H9 (cell line): Measurements from ENCODE around the gene SNX27. TPM values are rescaled to one million over a fixed set of nuclear protein-coding genes. Genes with fewer than 3 reads are reported as not detected.

Experiments
- DNase-seq: peaks from one replicate; pipeline ENCODE4 v3.0.0-alpha.2; 2017
- H2AFZ ChIP-seq: one replicate; pipeline ENCODE4 v1.6.1; 2013; ENCODE audit warnings: mild to moderate bottlenecking, low read length, control low read depth, moderate library complexity
- H2AK5ac ChIP-seq: 2 replicates; pipeline ENCODE4 v1.6.1; 2013; ENCODE audit warnings: low read length, control low read depth, mixed read lengths; ENCODE audit not compliant: insufficient read length
- H2BK120ac ChIP-seq: one replicate; pipeline ENCODE4 v1.6.1; 2013; ENCODE audit warnings: low read depth, mild to moderate bottlenecking, low read length, control low read depth, inconsistent platforms; ENCODE audit not compliant: poor library complexity, severe bottlenecking
- H2BK12ac ChIP-seq: 2 replicates; pipeline ENCODE4 v1.6.1; 2013; ENCODE audit warnings: low read length, control low read depth, mixed read lengths, low read depth; ENCODE audit not compliant: insufficient read length
- H2BK15ac ChIP-seq: 2 replicates; pipeline ENCODE4 v1.6.1; 2013; ENCODE audit warnings: low read depth, low read length, control low read depth
- H2BK20ac ChIP-seq: one replicate; pipeline ENCODE4 v1.6.1; 2013; ENCODE audit warnings: low read depth, mild to moderate bottlenecking, low read length, control low read depth, inconsistent platforms; ENCODE audit not compliant: poor library complexity, severe bottlenecking
- H2BK5ac ChIP-seq: 2 replicates; pipeline ENCODE4 v1.6.1; 2013; ENCODE audit warnings: low read length, control low read depth, mixed read lengths; ENCODE audit not compliant: insufficient read length
- H3K14ac ChIP-seq: 2 replicates; pipeline ENCODE4 v1.6.1; 2013; ENCODE audit warnings: low read length, control low read depth; ENCODE audit not compliant: insufficient read depth
- H3K18ac ChIP-seq: 2 replicates; pipeline ENCODE4 v1.6.1; 2013; ENCODE audit warnings: low read depth, mild to moderate bottlenecking, mixed read lengths, low read length, control low read depth; ENCODE audit not compliant: insufficient read length
- H3K23ac ChIP-seq: 2 replicates; pipeline ENCODE4 v1.6.1; 2013; ENCODE audit warnings: low read length, control low read depth, mixed read lengths, low read depth; ENCODE audit not compliant: insufficient read length
- H3K23me2 ChIP-seq: 2 replicates; pipeline ENCODE4 v1.6.1; 2013; ENCODE audit warnings: low read depth, mild to moderate bottlenecking, mixed read lengths, low read length, control low read depth; ENCODE audit not compliant: insufficient read length, poor library complexity, severe bottlenecking
- H3K27ac ChIP-seq: 2 replicates; pipeline ENCODE4 v1.5.1; 2013; ENCODE audit warnings: low read length, control low read depth, mixed read lengths, low read depth; ENCODE audit not compliant: insufficient read length
- H3K27me3 ChIP-seq: 2 replicates; pipeline ENCODE4 v1.6.1; 2013; ENCODE audit warnings: low read length, control low read depth, inconsistent platforms; ENCODE audit not compliant: insufficient read depth
- H3K4ac ChIP-seq: 2 replicates; pipeline ENCODE4 v1.6.1; 2013; ENCODE audit warnings: low read depth, mild to moderate bottlenecking, control low read depth, inconsistent platforms, low read length, moderate library complexity
- H3K4me1 ChIP-seq: 2 replicates; pipeline ENCODE4 v1.6.1; 2013; ENCODE audit warnings: low read length, control low read depth, inconsistent platforms; ENCODE audit not compliant: insufficient read depth
- H3K4me2 ChIP-seq: 2 replicates; pipeline ENCODE4 v1.6.1; 2013; ENCODE audit warnings: low read length, control low read depth, mixed read lengths; ENCODE audit not compliant: insufficient read length, insufficient read depth
- H3K56ac ChIP-seq: 2 replicates; pipeline ENCODE4 v1.6.1; 2013; ENCODE audit warnings: low read depth, mild to moderate bottlenecking, mixed read lengths, low read length, control low read depth; ENCODE audit not compliant: insufficient read length
- H3K79me1 ChIP-seq: 2 replicates; pipeline ENCODE4 v1.6.1; 2013; ENCODE audit warnings: low read depth, mild to moderate bottlenecking, moderate library complexity, low read length, control low read depth, inconsistent platforms; ENCODE audit not compliant: insufficient read depth, poor library complexity, severe bottlenecking
- H3K79me2 ChIP-seq: 2 replicates; pipeline ENCODE4 v1.6.1; 2013; ENCODE audit warnings: low read length, control low read depth, inconsistent platforms; ENCODE audit not compliant: insufficient read depth
- H3K9ac ChIP-seq: 2 replicates; pipeline ENCODE4 v1.6.1; 2013; ENCODE audit warnings: low read length, control low read depth, mixed read lengths; ENCODE audit not compliant: insufficient read length; ENCODE audit errors: extremely low read depth
- H3K9me3 ChIP-seq: one replicate; pipeline ENCODE4 v1.6.1; 2013; ENCODE audit warnings: low read depth, low read length, inconsistent platforms; ENCODE audit not compliant: control insufficient read depth
- H3T11ph ChIP-seq: one replicate; pipeline ENCODE4 v1.6.1; 2013; ENCODE audit warnings: mild to moderate bottlenecking, low read length, control low read depth, inconsistent platforms
- H4K20me1 ChIP-seq: one replicate; pipeline ENCODE4 v1.6.1; 2013; ENCODE audit not compliant: control insufficient read depth, insufficient read length, insufficient read depth
- H4K5ac ChIP-seq: 2 replicates; pipeline ENCODE4 v1.6.1; 2013; ENCODE audit warnings: low read depth, mild to moderate bottlenecking, mixed read lengths, low read length, control low read depth; ENCODE audit not compliant: insufficient read length
- H4K8ac ChIP-seq: replicated peaks from 2 replicates; pipeline ENCODE4 v1.6.1; 2013; ENCODE audit warnings: low read length, control low read depth, mixed read lengths, low read depth; ENCODE audit not compliant: insufficient read length
- H4K91ac ChIP-seq: 2 replicates; pipeline ENCODE4 v1.6.1; 2013; ENCODE audit warnings: low read depth, mild to moderate bottlenecking, moderate library complexity, mixed read lengths, low read length, control low read depth; ENCODE audit not compliant: insufficient read length
- H3K27ac Mint-ChIP-seq, 3 experiments: 2 replicates in 2 of 3; 3 replicates in 1 of 3; pipeline ENCODE4 v1.8.0; 2020 to 2021; ENCODE audit warnings: mixed read lengths in 3 of 3, mild to moderate bottlenecking in 1 of 3, moderate library complexity in 1 of 3
- H3K27me3 Mint-ChIP-seq: 2 replicates; pipeline ENCODE4 v1.8.0; 2021; ENCODE audit warnings: low read depth, mild to moderate bottlenecking, moderate library complexity, mixed read lengths
- H3K36me3 Mint-ChIP-seq, 3 experiments: 2 replicates in 2 of 3; 3 replicates in 1 of 3; pipeline ENCODE4 v1.8.0; 2020 to 2021; ENCODE audit warnings: low read depth in 3 of 3, mixed read lengths in 3 of 3; ENCODE audit not compliant: insufficient read depth in 1 of 3
- H3K4me1 Mint-ChIP-seq, 2 experiments: 2 replicates each; pipeline ENCODE4 v1.8.0; 2020; ENCODE audit warnings: mixed read lengths in 2 of 2
- H3K4me3 Mint-ChIP-seq, 2 experiments: 2 replicates in 1 of 2; 3 replicates in 1 of 2; pipeline ENCODE4 v1.8.0; 2020 to 2021; ENCODE audit warnings: mild to moderate bottlenecking in 2 of 2, mixed read lengths in 2 of 2, moderate library complexity in 1 of 2
- H3K9me3 Mint-ChIP-seq, 2 experiments: 2 replicates in 1 of 2; 3 replicates in 1 of 2; pipeline ENCODE4 v1.8.0; 2020; ENCODE audit warnings: mild to moderate bottlenecking in 2 of 2, mixed read lengths in 2 of 2, moderate library complexity in 1 of 2
- WGBS: extraction: QIAGEN DNeasy Blood & Tissue Kit; methylation state at CpG from one replicate; pipeline ENCODE4 v1.1.7; 2013; ENCODE audit warnings: missing lambda C conversion rate, low lambda C conversion rate, mixed read lengths; ENCODE audit not compliant: insufficient read length; ENCODE audit errors: extremely low coverage; 5-methylcytosine and 5-hydroxymethylcytosine counted together
- total RNA-seq: library from RNA; stranded (reverse); gene quantifications from 2 replicates; pipeline ENCODE4 v1.2.1, GENCODE V29; 2021
- TF ChIP-seq, protein P1 (sequence below): fragments of 200-600 bp; sonication (generic); conservative IDR thresholded peaks from 3 replicates; pipeline ENCODE4 v1.8.0; 2021; ENCODE audit warnings: antibody characterized with exemption, mild to moderate bottlenecking

SNX27 gene
- total RNA-seq, 1 experiment from 2014 or later, result 48.9 TPM

DNA sequence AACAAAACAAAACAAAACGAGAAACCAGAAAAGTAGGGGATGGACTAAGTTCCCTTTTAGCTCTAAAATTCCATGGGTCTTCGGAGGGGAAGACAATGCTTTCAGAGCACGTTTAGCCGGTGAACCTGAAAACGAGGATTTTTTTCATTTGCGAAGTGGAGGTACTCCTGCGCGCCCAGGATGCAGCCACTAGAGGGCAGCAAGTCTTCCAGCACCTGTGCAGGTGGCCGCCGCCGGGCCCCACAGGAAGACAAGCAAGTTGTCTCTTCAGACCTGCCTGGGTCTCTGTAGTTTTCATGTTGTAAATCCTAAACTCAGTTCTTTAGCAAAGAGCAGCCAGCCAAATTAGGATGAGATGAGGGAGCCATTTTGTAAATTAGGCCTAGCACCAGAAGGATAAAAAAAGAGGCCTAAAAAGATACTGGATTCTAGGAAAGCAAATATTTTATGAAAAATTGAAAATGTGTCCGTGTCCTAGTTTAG, 17.7 kb upstream of the SNX27 start:
- peak overlapping the region in 2 of 3 experiments; percentile 54 to 91; a peak in 6 of 7 replicates for H3K27ac Mint-ChIP-seq
- H2BK12ac ChIP-seq, result no peak overlapping the region
- no peak overlapping the region for H3T11ph ChIP-seq
- no peak overlapping the region for H2AK5ac ChIP-seq
- H3K18ac ChIP-seq, result no peak overlapping the region
- peaks cover 5% of the 10 kb centered on the region for H3K23me2 ChIP-seq
- H3K14ac ChIP-seq, result no peak overlapping the region
- peak overlapping the region; percentile 50 for H3K4me2 ChIP-seq
- H4K91ac ChIP-seq, result no peak overlapping the region
- peak overlapping the region; percentile 73 to 83 for H3K4me3 Mint-ChIP-seq
- peak; percentile 93 for DNase-seq
- peaks cover 10% of the 10 kb centered on the region in 2 experiments for H3K4me1 Mint-ChIP-seq
- H2BK20ac ChIP-seq, result no peak overlapping the region
- H3K79me2 ChIP-seq, result no peaks in the 10 kb centered on the region
- no peak overlapping the region for H3K56ac ChIP-seq
- H3K36me3 Mint-ChIP-seq, result no peaks in the 10 kb centered on the region; a peak in 2 of 7 replicates
- no peak overlapping the region for H2BK15ac ChIP-seq
- no peak overlapping the region for H2BK5ac ChIP-seq
- no peaks in the 10 kb centered on the region for H4K20me1 ChIP-seq
- H3K4me1 ChIP-seq, result no peaks in the 10 kb centered on the region
- H3K4ac ChIP-seq, result no peak overlapping the region
- peak overlapping the region; percentile 90 for H2AFZ ChIP-seq
- H2BK120ac ChIP-seq, result no peak overlapping the region
- peaks cover 10 to 15% of the 10 kb centered on the region in 2 experiments for H3K9me3 Mint-ChIP-seq
- H4K8ac ChIP-seq, result no peak overlapping the region
- no peak overlapping the region for H3K27ac ChIP-seq
- no peak overlapping the region for H3K9ac ChIP-seq
- TF ChIP-seq, protein P1, sequence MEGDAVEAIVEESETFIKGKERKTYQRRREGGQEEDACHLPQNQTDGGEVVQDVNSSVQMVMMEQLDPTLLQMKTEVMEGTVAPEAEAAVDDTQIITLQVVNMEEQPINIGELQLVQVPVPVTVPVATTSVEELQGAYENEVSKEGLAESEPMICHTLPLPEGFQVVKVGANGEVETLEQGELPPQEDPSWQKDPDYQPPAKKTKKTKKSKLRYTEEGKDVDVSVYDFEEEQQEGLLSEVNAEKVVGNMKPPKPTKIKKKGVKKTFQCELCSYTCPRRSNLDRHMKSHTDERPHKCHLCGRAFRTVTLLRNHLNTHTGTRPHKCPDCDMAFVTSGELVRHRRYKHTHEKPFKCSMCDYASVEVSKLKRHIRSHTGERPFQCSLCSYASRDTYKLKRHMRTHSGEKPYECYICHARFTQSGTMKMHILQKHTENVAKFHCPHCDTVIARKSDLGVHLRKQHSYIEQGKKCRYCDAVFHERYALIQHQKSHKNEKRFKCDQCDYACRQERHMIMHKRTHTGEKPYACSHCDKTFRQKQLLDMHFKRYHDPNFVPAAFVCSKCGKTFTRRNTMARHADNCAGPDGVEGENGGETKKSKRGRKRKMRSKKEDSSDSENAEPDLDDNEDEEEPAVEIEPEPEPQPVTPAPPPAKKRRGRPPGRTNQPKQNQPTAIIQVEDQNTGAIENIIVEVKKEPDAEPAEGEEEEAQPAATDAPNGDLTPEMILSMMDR, result peak; percentile 98
- no peaks in the 10 kb centered on the region for H3K9me3 ChIP-seq
- no peak overlapping the region for H3K23ac ChIP-seq
- H3K27me3 ChIP-seq, result no peaks in the 10 kb centered on the region
- H3K27me3 Mint-ChIP-seq, result peaks cover 13% of the 10 kb centered on the region
- WGBS, result no CpG with 5 or more reads among the region's 12 CpGs
- H4K5ac ChIP-seq, result no peak overlapping the region
- no peaks in the 10 kb centered on the region for H3K79me1 ChIP-seq
